Activated naive CD4-positive, alpha-beta T cell treated with anti-CD3 and anti-CD28 coated beads, Interleukin-2, amount 50 U/mL, for 72 hours (primary cell): ENCODE data around the gene LNX1. TPM values are rescaled to one million over a fixed set of nuclear protein-coding genes. Genes with fewer than 3 reads are reported as not detected.
"Not testable (repeated sequence)": the region's sequence is repeated elsewhere in the genome, so short reads cannot be mapped to it uniquely, and the experiment has no call there.

ENCODE experiments used
- ATAC-seq, 2 donors: fragments of 150-1000 bp; cut with Tn5 transposase; 2 replicates each; pipeline ENCODE4 v1.10.0; 2021; ENCODE audit warnings: mild to moderate bottlenecking in 2 of 2, moderate library complexity in 2 of 2
- DNase-seq, 2 donors: peaks; one replicate each; pipeline ENCODE4 v3.0.0; 2021 to 2022; ENCODE audit warnings: low spot score in 2 of 2
- H3K27ac Mint-ChIP-seq, 2 donors: one replicate each; pipeline ENCODE4 v1.8.0; 2022; ENCODE audit warnings: mild to moderate bottlenecking in 2 of 2, mixed read lengths in 2 of 2
- H3K36me3 Mint-ChIP-seq, 2 donors: one replicate each; pipeline ENCODE4 v1.8.0; 2022; ENCODE audit warnings: mixed read lengths in 2 of 2
- H3K9me3 Mint-ChIP-seq, 2 donors: one replicate each; pipeline ENCODE4 v1.8.0; 2022; ENCODE audit warnings: mixed read lengths in 2 of 2
- total RNA-seq, 2 donors: library from RNA; stranded (reverse); gene quantifications; one replicate each; pipeline ENCODE4 v1.2.3, GENCODE V29; 2022

The LNX1 gene
- total RNA-seq, 2 donors from 2014 or later = not detected

GRCh38 chr4:53441564-53441963, 149.7 kb downstream of the LNX1 start:
- peaks cover 20 to 23% of the 10 kb centered on the region in 2 donors for H3K36me3 Mint-ChIP-seq
- ATAC-seq (no peak), DNase-seq (no peak)
- no peaks in the 10 kb centered on the region for H3K9me3 Mint-ChIP-seq
- H3K27ac Mint-ChIP-seq = no peak overlapping the region

DNA sequence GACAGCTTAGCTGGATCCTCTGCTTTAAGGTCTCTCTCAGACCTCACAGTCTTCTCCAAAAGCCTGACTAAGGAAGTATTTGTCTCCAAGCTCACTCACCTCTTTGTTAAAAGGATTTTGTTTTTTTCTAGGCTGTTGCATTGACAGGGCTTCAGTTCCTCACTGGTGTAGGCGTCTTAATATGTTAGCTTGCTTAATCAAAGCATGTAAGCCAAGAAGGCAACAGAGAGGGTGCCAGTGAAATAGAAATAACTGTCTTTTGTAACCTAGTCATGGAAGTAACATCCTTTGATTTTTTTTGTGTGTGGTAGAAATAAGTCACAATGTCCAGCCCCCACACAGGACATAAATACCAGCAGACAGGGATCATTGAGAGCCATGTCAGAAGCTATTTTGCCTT, 155.0 kb downstream of the LNX1 start:
- Mint-ChIP-seq H3K9me3 (no peaks in the 10 kb centered on the region), H3K27ac (no peak overlapping the region)
- ATAC-seq = no peak

DNA sequence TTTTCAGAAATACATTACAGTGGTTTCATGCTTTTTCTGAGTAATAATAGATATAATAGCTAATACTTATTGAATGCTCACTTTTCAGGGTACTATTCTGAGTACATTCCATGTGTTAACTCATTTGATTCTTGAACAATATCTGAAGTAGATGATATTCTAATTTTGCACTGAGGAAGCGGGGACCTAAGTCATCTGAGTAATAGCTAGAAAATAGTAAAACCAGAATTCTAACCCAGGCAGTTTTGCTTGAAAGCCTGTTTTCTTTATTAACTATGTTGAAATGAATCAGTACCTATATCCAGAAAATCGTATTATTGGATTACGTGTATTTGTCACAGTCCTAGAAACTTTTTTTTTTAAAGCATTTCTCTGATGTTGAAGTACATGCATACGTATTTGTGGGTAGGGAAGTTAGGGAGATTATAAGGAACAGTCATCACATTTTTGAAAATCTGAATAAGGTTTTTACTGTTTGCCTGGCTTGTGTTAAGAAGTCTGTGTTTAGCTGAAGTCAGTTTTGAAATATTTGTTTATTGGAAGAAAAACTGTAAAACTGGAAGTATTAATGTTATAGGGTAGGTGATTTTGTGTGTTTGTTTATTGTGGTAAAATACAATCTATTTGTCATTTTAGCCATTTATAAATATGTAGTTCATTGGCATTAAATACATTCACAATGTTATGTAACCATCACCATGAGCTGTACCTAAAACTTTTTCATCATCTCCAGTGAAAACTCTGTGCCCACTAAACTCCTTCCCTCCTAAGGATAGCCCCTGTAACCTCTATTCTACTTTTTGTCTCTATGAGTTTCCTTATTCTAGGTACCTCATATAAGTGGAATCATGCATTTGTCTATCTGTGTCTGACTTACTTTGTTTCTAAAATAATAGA, 158.5 kb downstream of the LNX1 start:
- DNase-seq (no peak), ATAC-seq (peak; percentile 24 to 88)
- H3K9me3 Mint-ChIP-seq = no peaks in the 10 kb centered on the region
- H3K36me3 Mint-ChIP-seq = peaks cover 12 to 38% of the 10 kb centered on the region in 2 donors
- peak overlapping the region in 1 of 2 donors; percentile 48 for H3K27ac Mint-ChIP-seq

More for the DNA sequence above, 155.0 kb downstream of the LNX1 start:
- peaks cover 10 to 28% of the 10 kb centered on the region in 2 donors for H3K36me3 Mint-ChIP-seq
- no peak for DNase-seq

GRCh38 chr4:53431052-53431451, 160.2 kb downstream of the LNX1 start:
- ATAC-seq = peak; percentile 44 to 50
- H3K36me3 Mint-ChIP-seq = peaks cover 9 to 26% of the 10 kb centered on the region in 2 donors
- H3K27ac Mint-ChIP-seq = no peak overlapping the region
- no peak for DNase-seq
- H3K9me3 Mint-ChIP-seq = no peaks in the 10 kb centered on the region

DNA sequence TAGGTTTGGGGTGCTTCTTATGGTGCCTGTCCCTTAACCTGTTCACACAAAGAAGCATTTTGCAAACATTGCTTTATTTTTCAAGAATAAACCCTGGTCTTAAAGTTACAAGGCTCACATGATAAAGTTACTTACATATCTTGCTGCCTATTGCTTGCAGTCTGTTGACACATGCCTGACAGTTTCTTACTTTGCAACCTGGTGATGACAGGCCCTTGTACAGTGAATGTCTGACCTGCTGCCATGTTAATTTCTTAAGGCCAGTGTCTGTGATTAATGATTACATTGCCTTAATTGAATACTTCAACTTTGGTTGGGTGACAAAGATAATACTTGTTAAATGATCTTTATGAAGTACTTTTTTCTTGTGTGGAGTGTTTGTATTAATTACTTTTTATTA, 163.9 kb downstream of the LNX1 start:
- ATAC-seq (no peak), DNase-seq (no peak)
- Mint-ChIP-seq H3K9me3 (no peaks in the 10 kb centered on the region), H3K36me3 (peaks cover 4 to 17% of the 10 kb centered on the region in 2 donors), H3K27ac (no peak overlapping the region)

- no peaks in the 10 kb centered on the region for H3K9me3 Mint-ChIP-seq
- H3K27ac Mint-ChIP-seq = no peak overlapping the region
- ATAC-seq (no peak), DNase-seq (no peak)
- peaks cover 4 to 11% of the 10 kb centered on the region in 2 donors for H3K36me3 Mint-ChIP-seq
Measured at GRCh38 chr4:53424280-53424679, 167.0 kb downstream of the LNX1 start.

- H3K36me3 Mint-ChIP-seq = peaks cover 0 to 6% of the 10 kb centered on the region in 2 donors
- no peaks in the 10 kb centered on the region for H3K9me3 Mint-ChIP-seq
- DNase-seq = no peak
- no peak for ATAC-seq
- H3K27ac Mint-ChIP-seq = no peak overlapping the region
Measured at GRCh38 chr4:53422367-53422766, 168.9 kb downstream of the LNX1 start.

GRCh38 chr4:53421791-53422190, 169.5 kb downstream of the LNX1 start:
- H3K9me3 Mint-ChIP-seq = no peaks in the 10 kb centered on the region
- no peak for ATAC-seq
- peaks cover 0 to 6% of the 10 kb centered on the region in 2 donors for H3K36me3 Mint-ChIP-seq
- no peak for DNase-seq
- H3K27ac Mint-ChIP-seq = no peak overlapping the region

DNA sequence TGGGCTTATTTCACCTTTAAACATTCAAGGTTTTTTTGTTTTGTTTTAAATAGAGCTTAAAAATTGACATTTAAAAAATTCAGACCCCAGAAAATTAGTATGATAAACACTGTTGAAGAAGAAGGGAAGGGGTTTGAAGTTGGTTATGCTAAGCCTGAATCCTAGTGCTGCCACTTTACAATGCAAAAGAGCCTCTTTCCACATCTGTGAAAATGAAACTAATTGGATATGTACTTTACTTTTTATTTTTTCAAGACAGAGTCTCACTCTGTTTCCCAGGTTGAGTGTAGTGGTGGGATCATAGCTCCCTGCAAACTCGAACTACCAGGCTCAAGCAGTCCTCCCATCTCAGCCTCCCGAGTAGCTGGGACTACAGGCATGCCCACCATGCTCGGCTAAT, 172.1 kb downstream of the LNX1 start:
- no peak overlapping the region for H3K27ac Mint-ChIP-seq
- ATAC-seq = no peak
- H3K9me3 Mint-ChIP-seq = no peaks in the 10 kb centered on the region
- no peak for DNase-seq
- H3K36me3 Mint-ChIP-seq = peaks cover 6% of the 10 kb centered on the region in 2 donors

GRCh38 chr4:53409479-53409878, 181.8 kb downstream of the LNX1 start:
- H3K27ac Mint-ChIP-seq, ATAC-seq, DNase-seq: not testable (repeated sequence)
- Mint-ChIP-seq H3K36me3 (peaks cover 39 to 42% of the 10 kb centered on the region in 2 donors), H3K9me3 (peaks cover 0 to 12% of the 10 kb centered on the region in 2 donors)

Other genes starting within 250 kb of the LNX1 start
- gene SCFD2, start 225.4 kb downstream of the LNX1 start, total RNA-seq = 10 to 100 TPM; 15.6 to 29.1 TPM
- gene FIP1L1, start 213.8 kb downstream of the LNX1 start, total RNA-seq = 10 to 100 TPM; 76.3 to 83.8 TPM